Limb (tissue), 2 donors: Measurements from ENCODE around the gene ARHGAP22.

ENCODE experiments used
- DNase-seq, 2 donors: peaks; one replicate each; pipeline ENCODE4 v3.0.0-alpha.2; 2016; ENCODE audit errors: extremely low spot score in 2 of 2

ARHGAP22 gene

GRCh38 chr10:48554246-48554645, 50.6 kb downstream of the ARHGAP22 start:
- no peak for DNase-seq

- DNase-seq, result peak in 1 of 2 donors; percentile 19
Observed at GRCh38 chr10:48552946-48553564, 51.8 kb downstream of the ARHGAP22 start.

- peak; percentile 56 to 59 for DNase-seq
Observed at GRCh38 chr10:48551861-48552591, 52.8 kb downstream of the ARHGAP22 start.

- no peak for DNase-seq
Observed at GRCh38 chr10:48550977-48551376, 53.9 kb downstream of the ARHGAP22 start.

GRCh38 chr10:48550071-48550691, 54.7 kb downstream of the ARHGAP22 start:
- peak in 1 of 2 donors; percentile 6 for DNase-seq

GRCh38 chr10:48549236-48549635, 55.6 kb downstream of the ARHGAP22 start:
- DNase-seq, result peak in 1 of 2 donors; percentile 12

- peak in 1 of 2 donors; percentile 16 for DNase-seq
Observed at GRCh38 chr10:48548531-48549135, 56.2 kb downstream of the ARHGAP22 start.

GRCh38 chr10:48547981-48548380, 56.9 kb downstream of the ARHGAP22 start:
- DNase-seq, result peak in 1 of 2 donors; percentile 21

GRCh38 chr10:48547061-48547895, 57.6 kb downstream of the ARHGAP22 start:
- peak in 1 of 2 donors; percentile 12 for DNase-seq

GRCh38 chr10:48545462-48546145, 59.3 kb downstream of the ARHGAP22 start:
- peak in 1 of 2 donors; percentile 11 for DNase-seq

- DNase-seq, result no peak
Observed at GRCh38 chr10:48543182-48543844, 61.6 kb downstream of the ARHGAP22 start.

GRCh38 chr10:48542471-48543181, 62.2 kb downstream of the ARHGAP22 start:
- peak in 1 of 2 donors; percentile 17 for DNase-seq

- peak in 1 of 2 donors; percentile 6 for DNase-seq
Observed at GRCh38 chr10:48541144-48541795, 63.6 kb downstream of the ARHGAP22 start.

- no peak for DNase-seq
Observed at GRCh38 chr10:48538611-48539010, 66.3 kb downstream of the ARHGAP22 start.

- DNase-seq, result peak in 1 of 2 donors; percentile 17
Observed at GRCh38 chr10:48536916-48537890, 67.7 kb downstream of the ARHGAP22 start.

- peak in 1 of 2 donors; percentile 17 for DNase-seq
Observed at GRCh38 chr10:48536156-48536500, 68.7 kb downstream of the ARHGAP22 start.

- DNase-seq, result peak in 1 of 2 donors; percentile 9
Observed at GRCh38 chr10:48535416-48536155, 69.3 kb downstream of the ARHGAP22 start.
